Sigmoid colon (tissue), 7 donors: ENCODE measurements around the gene TMEM19. TPM values are rescaled to one million over a fixed set of nuclear protein-coding genes. Genes with fewer than 3 reads are reported as not detected.

Source experiments
- DNase-seq: peaks from one replicate; pipeline ENCODE4 v3.0.0-alpha.2; 2019
- H3K27ac ChIP-seq, 4 donors: fragments of 200-600 bp; sonication (generic); one replicate each; pipeline ENCODE4 v1.5.1; 2016 to 2019; ENCODE audit warnings: mild to moderate bottlenecking in 1 of 4
- H3K27me3 ChIP-seq, 3 donors: fragments of 200-600 bp; sonication (generic); one replicate each; pipeline ENCODE4 v1.5.1; 2019; ENCODE audit warnings: mild to moderate bottlenecking in 1 of 3
- H3K36me3 ChIP-seq, 4 donors: fragments of 200-600 bp; sonication (generic); one replicate each; pipeline ENCODE4 v1.5.1; 2016 to 2019
- H3K4me1 ChIP-seq, 4 donors: fragments of 200-600 bp; sonication (generic); one replicate each; pipeline ENCODE4 v1.5.1; 2017 to 2019
- H3K4me3 ChIP-seq, 4 donors: fragments of 200-600 bp; sonication (generic); one replicate each; pipeline ENCODE4 v1.5.1; 2017 to 2019; ENCODE audit warnings: mild to moderate bottlenecking in 2 of 4, moderate library complexity in 1 of 4
- H3K9me3 ChIP-seq, 4 donors: fragments of 200-600 bp in 3 of 4; sonication (generic) in 3 of 4; one replicate each; pipeline versions ENCODE4 v1.5.1 to v1.6.1; 2013 to 2019
- EP300 ChIP-seq, 4 donors: sonication (generic); formaldehyde crosslinking; IDR thresholded peaks; one replicate each; pipeline ENCODE4 v1.6.1; 2017; ENCODE audit warnings: antibody characterized with exemption in 4 of 4
- POLR2A ChIP-seq, 2 donors: fragments of 450-650 bp; IDR thresholded peaks; one replicate each; pipeline ENCODE4 v1.6.1; 2016; ENCODE audit warnings: antibody characterized with exemption in 2 of 2, mild to moderate bottlenecking in 2 of 2, moderate library complexity in 2 of 2
- POLR2AphosphoS5 ChIP-seq, 4 donors: sonication (generic); formaldehyde crosslinking; IDR thresholded peaks; one replicate each; pipeline ENCODE4 v1.6.1; 2017; ENCODE audit warnings: antibody characterized with exemption in 4 of 4
- WGBS, 2 donors: extraction: QIAGEN DNeasy Blood & Tissue Kit; methylation state at CpG; one replicate each; pipeline ENCODE4 v1.1.7; 2013; 5-methylcytosine and 5-hydroxymethylcytosine counted together
- intact Hi-C: fragments of 100-400 bp; cut with DNase I; formaldehyde crosslinking; loops from one replicate; pipeline ENCODE4 v1.15.1; 2023
- polyA plus RNA-seq, 3 donors: library from polyadenylated mRNA; stranded (reverse); fragments of 200-250 nt; gene quantifications; one replicate each; pipeline ENCODE4 v1.2.3, GENCODE V29; 2013
- total RNA-seq, 4 donors: library from RNA; depleted of rRNA; stranded (reverse); fragments of >200 nt; gene quantifications; one replicate each; pipeline ENCODE4 v1.1.0, GENCODE V29; 2016
- TF ChIP-seq, protein P1 (sequence below), 4 experiments: fragments of 450-650 bp in 3 of 4; fragments of 200-600 bp in 1 of 4; IDR thresholded peaks; one replicate each; pipeline ENCODE4 v1.5.1; 2016 to 2019; ENCODE audit warnings: antibody characterized with exemption in 4 of 4, mild to moderate bottlenecking in 3 of 4, moderate library complexity in 2 of 4
- donor health status: healthy with polysubstance abuse.
- donor health status: Bipolar disorder and iron deficiency.
- donor health status: healthy.

The TMEM19 gene
- total and polyA plus RNA-seq, 7 donors = 3.6 to 23.5 (median 12.1) TPM

DNA sequence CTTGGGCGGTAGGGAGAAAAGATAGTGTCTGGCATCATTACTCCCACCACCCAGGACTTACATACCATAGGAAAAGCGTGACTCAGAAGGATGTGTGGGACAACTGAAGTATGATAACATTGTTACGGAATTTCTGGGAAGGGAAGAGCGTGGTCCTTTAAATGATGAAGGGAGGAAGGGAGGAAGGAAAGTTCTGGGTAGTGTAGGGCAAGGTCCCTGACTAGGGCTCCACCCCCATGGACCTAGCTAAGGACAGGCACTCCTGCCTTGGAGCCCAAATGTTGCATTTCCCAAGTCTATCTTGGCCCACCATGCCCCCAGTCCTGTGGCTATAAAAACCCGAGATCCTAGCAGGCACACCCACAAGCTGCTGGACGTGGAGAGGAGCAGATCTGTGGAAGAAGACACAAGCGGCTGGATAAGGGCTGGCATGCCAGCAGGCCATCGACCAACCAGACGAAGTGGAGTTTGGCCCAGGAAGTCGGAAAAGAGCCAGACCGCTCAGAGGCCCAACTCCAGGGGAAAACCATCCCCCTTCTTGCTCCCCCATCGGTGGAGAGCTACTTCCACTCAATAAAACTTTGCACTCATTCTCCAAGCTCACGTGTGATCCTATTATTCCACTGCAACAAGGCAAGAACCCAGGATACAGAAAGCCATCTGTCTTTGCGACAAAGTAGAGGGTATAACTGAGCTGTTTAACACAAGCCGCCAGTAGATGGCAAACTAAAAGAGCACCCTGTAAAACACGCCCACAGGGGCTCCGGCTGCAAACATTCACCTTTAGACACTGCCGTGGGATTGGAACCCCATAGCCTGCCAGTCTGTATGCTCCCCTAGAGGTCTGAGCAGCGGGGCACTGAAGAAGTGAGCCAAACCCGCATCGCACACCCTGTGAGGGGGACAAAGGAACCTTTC is 45.8 kb downstream of the TMEM19 start:
- TF ChIP-seq POLR2AphosphoS5 (IDR thresholded peaks at IDR 0.05) (no peak), POLR2A (IDR thresholded peaks at IDR 0.05) (no peak), EP300 (IDR thresholded peaks at IDR 0.05) (no peak)
- TF ChIP-seq, protein P1, sequence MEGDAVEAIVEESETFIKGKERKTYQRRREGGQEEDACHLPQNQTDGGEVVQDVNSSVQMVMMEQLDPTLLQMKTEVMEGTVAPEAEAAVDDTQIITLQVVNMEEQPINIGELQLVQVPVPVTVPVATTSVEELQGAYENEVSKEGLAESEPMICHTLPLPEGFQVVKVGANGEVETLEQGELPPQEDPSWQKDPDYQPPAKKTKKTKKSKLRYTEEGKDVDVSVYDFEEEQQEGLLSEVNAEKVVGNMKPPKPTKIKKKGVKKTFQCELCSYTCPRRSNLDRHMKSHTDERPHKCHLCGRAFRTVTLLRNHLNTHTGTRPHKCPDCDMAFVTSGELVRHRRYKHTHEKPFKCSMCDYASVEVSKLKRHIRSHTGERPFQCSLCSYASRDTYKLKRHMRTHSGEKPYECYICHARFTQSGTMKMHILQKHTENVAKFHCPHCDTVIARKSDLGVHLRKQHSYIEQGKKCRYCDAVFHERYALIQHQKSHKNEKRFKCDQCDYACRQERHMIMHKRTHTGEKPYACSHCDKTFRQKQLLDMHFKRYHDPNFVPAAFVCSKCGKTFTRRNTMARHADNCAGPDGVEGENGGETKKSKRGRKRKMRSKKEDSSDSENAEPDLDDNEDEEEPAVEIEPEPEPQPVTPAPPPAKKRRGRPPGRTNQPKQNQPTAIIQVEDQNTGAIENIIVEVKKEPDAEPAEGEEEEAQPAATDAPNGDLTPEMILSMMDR (IDR thresholded peaks at IDR 0.05) = no peak
- Histone ChIP-seq H3K4me1 (no peaks in the 10 kb centered on the region), H3K36me3 (no peaks in the 10 kb centered on the region), H3K27ac (no peak overlapping the region), H3K27me3 (no peaks in the 10 kb centered on the region), H3K9me3 (no peaks in the 10 kb centered on the region), H3K4me3 (no peak overlapping the region)
- intact Hi-C loops = no loop called here
- no peak for DNase-seq
- WGBS, 2 donors = 83 to 87% methylated on average over 21 of the region's 21 CpGs

DNA sequence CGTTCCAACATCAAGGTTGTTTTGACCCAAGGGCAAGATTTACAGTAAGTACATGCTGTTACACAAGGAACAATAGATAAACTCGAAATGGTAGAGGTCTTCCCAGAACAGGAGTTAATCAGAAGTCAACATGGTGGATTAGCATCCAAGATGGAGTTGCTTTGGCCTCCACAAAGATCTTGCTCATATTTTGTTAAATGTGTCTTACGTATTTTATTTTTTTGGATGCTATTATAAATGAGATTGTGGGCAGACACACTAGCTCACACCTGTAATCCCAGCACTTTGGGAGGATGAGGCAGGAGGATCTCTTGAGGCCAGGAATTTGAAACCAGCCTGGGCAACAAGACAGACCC is 46.5 kb downstream of the TMEM19 start:
- TF ChIP-seq POLR2A (IDR thresholded peaks at IDR 0.05) (no peak), EP300 (IDR thresholded peaks at IDR 0.05) (no peak), POLR2AphosphoS5 (IDR thresholded peaks at IDR 0.05) (no peak)
- TF ChIP-seq, protein P1 (IDR thresholded peaks at IDR 0.05) = no peak
- intact Hi-C loops = no loop called here
- 82 to 85% methylated on average over 3 of the region's 3 CpGs for WGBS, 2 donors
- DNase-seq = no peak
- H3K27ac ChIP-seq = no peak overlapping the region
- no peak overlapping the region for H3K4me3 ChIP-seq
- no peaks in the 10 kb centered on the region for H3K9me3 ChIP-seq
- H3K27me3 ChIP-seq = no peaks in the 10 kb centered on the region
- H3K36me3 ChIP-seq = no peaks in the 10 kb centered on the region
- H3K4me1 ChIP-seq = no peaks in the 10 kb centered on the region

DNA sequence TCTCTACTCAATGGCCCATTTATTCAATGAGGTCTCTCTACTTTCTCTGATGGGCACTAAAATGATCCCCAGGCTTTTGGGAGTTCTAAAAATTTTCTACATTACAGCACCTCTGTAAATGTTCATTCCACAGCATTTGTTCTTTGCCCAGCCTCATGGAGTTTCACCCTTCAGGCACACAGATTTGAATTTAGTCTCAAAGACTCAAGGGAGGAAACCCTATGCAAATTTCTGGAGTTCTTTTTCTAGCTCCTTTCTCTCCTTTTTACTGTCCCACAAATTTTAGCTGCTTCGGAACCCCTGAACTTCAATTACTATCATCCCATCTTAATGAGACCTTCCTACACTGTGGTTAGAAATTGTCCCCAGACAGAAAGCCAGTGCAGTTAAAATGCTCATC is 51.3 kb downstream of the TMEM19 start:
- WGBS, 2 donors = 86 to 96% methylated on average over 1 of the region's 1 CpG
- intact Hi-C loops = no loop called here
- Histone ChIP-seq H3K4me1 (no peaks in the 10 kb centered on the region), H3K4me3 (no peak overlapping the region), H3K36me3 (no peaks in the 10 kb centered on the region), H3K27ac (no peak overlapping the region), H3K9me3 (no peaks in the 10 kb centered on the region), H3K27me3 (no peaks in the 10 kb centered on the region)
- no peak for TF ChIP-seq EP300 (IDR thresholded peaks at IDR 0.05)
- TF ChIP-seq, protein P1 (IDR thresholded peaks at IDR 0.05) = no peak
- no peak for TF ChIP-seq POLR2AphosphoS5 (IDR thresholded peaks at IDR 0.05)
- TF ChIP-seq POLR2A (IDR thresholded peaks at IDR 0.05) = no peak
- no peak for DNase-seq

DNA sequence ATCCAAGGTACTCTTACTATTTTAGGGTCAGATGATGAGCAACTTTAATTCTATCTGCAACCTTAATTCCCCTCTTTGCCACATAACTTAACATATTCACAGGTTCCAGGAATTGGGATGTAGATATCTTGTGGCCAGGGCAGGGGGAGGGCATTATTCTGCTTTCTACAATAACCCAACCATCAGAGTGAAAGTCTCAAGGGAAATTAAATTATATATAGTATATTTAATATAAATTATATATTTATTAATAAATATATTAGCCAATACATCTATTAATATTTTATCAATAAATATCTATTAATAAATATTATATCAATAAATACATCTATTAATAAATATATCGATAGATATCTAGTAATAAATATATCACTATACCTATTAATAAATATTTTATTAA is 57.1 kb downstream of the TMEM19 start:
- TF ChIP-seq POLR2AphosphoS5 (IDR thresholded peaks at IDR 0.05) = no peak
- no peak for TF ChIP-seq EP300 (IDR thresholded peaks at IDR 0.05)
- TF ChIP-seq, protein P1 (IDR thresholded peaks at IDR 0.05) = no peak
- no peak for TF ChIP-seq POLR2A (IDR thresholded peaks at IDR 0.05)
- intact Hi-C loops = no loop called here
- Histone ChIP-seq H3K27me3 (no peaks in the 10 kb centered on the region), H3K4me3 (no peak overlapping the region), H3K9me3 (no peaks in the 10 kb centered on the region), H3K4me1 (no peaks in the 10 kb centered on the region), H3K27ac (no peak overlapping the region), H3K36me3 (no peaks in the 10 kb centered on the region)
- WGBS, 2 donors = 1 to 86% methylated on average over 1 of the region's 1 CpG
- no peak for DNase-seq
